GM08714 (cell line): ENCODE data around the gene CSTA.
A peak's percentile ranks its signal among the peaks of the same experiment; 100 is the strongest.
"Not testable (repeated sequence)": the region's sequence is repeated elsewhere in the genome, so short reads cannot be mapped to it uniquely, and the experiment has no call there.

Experiments
- H3K4me3 ChIP-seq: fragments of 200-500 bp; sonication (Bioruptor generic); 2 replicates; pipeline ENCODE4 v1.5.1; 2014; ENCODE audit warnings: mild to moderate bottlenecking, low read length, inconsistent platforms
- ZNF274 ChIP-seq: IDR thresholded peaks from 2 replicates; pipeline ENCODE4 v1.6.1; 2012; ENCODE audit warnings: mild to moderate bottlenecking, low read depth, low read length

The CSTA gene

GRCh38 chr3:122351612-122352011 lies 26.6 kb downstream of the CSTA start:
- no peak for TF ChIP-seq ZNF274

GRCh38 chr3:122353215-122353614 lies 28.2 kb downstream of the CSTA start:
- no peak overlapping the region for H3K4me3 ChIP-seq
- TF ChIP-seq ZNF274 = no peak

More at GRCh38 chr3:122351612-122352011, 26.6 kb downstream of the CSTA start:
- H3K4me3 ChIP-seq = no peak overlapping the region

- no peak for TF ChIP-seq ZNF274
- H3K4me3 ChIP-seq = no peak overlapping the region
Observed at GRCh38 chr3:122353893-122354401, 28.9 kb downstream of the CSTA start.

GRCh38 chr3:122355612-122356011 lies 30.6 kb downstream of the CSTA start:
- no peak for TF ChIP-seq ZNF274

GRCh38 chr3:122356402-122356801 lies 31.4 kb downstream of the CSTA start:
- TF ChIP-seq ZNF274 = no peak
- H3K4me3 ChIP-seq = no peak overlapping the region

More at GRCh38 chr3:122355612-122356011, 30.6 kb downstream of the CSTA start:
- no peak overlapping the region for H3K4me3 ChIP-seq

- TF ChIP-seq ZNF274 = no peak
- no peak overlapping the region for H3K4me3 ChIP-seq
Observed at GRCh38 chr3:122357828-122358702, 33.0 kb downstream of the CSTA start.

- no peak overlapping the region for H3K4me3 ChIP-seq
- TF ChIP-seq ZNF274 = no peak
Observed at GRCh38 chr3:122358703-122359032, 33.6 kb downstream of the CSTA start.

- H3K4me3 ChIP-seq = no peak overlapping the region
- no peak for TF ChIP-seq ZNF274
Observed at GRCh38 chr3:122362026-122362425, 37.0 kb downstream of the CSTA start.

- no peak overlapping the region for H3K4me3 ChIP-seq
- no peak for TF ChIP-seq ZNF274
Observed at GRCh38 chr3:122364490-122364889, 39.4 kb downstream of the CSTA start.

- no peak overlapping the region for H3K4me3 ChIP-seq
- TF ChIP-seq ZNF274 = no peak
Observed at GRCh38 chr3:122365073-122365472, 40.0 kb downstream of the CSTA start.

- not testable (repeated sequence) for H3K4me3 ChIP-seq
Observed at GRCh38 chr3:122365582-122366378, 40.7 kb downstream of the CSTA start.

GRCh38 chr3:122366379-122366749 lies 41.3 kb downstream of the CSTA start:
- no peak overlapping the region for H3K4me3 ChIP-seq
- no peak for TF ChIP-seq ZNF274

GRCh38 chr3:122374034-122374433 lies 49.0 kb downstream of the CSTA start:
- no peak for TF ChIP-seq ZNF274
- no peak overlapping the region for H3K4me3 ChIP-seq

- no peak for TF ChIP-seq ZNF274
- no peak overlapping the region for H3K4me3 ChIP-seq
Observed at GRCh38 chr3:122377975-122378374, 52.9 kb downstream of the CSTA start.

- H3K4me3 ChIP-seq = peak within 1 kb of the TSS; percentile 71
- no peak for TF ChIP-seq ZNF274
Observed at GRCh38 chr3:122382888-122383666, 58.0 kb downstream of the CSTA start, which contains the start of gene MIX23. Gene MIX23, minus strand, starts transcription at chr3:122383231. Its CDS starts 7 bp downstream, at chr3:122383224.
